Globus pallidus (tissue), 1 donor: ENCODE data around the gene TNFRSF12A.
A peak's percentile ranks its signal among the peaks of the same experiment; 100 is the strongest.
"Not testable (repeated sequence)": the region's sequence is repeated elsewhere in the genome, so short reads cannot be mapped to it uniquely, and the experiment has no call there.

Experiments used
- DNase-seq: peaks from one replicate; pipeline ENCODE4 v3.0.0-alpha.2; 2015; ENCODE audit warnings: low spot score

Gene TNFRSF12A

GRCh38 chr16:3049921-3050481, 29.8 kb downstream of the TNFRSF12A start:
- DNase-seq = no peak

DNA sequence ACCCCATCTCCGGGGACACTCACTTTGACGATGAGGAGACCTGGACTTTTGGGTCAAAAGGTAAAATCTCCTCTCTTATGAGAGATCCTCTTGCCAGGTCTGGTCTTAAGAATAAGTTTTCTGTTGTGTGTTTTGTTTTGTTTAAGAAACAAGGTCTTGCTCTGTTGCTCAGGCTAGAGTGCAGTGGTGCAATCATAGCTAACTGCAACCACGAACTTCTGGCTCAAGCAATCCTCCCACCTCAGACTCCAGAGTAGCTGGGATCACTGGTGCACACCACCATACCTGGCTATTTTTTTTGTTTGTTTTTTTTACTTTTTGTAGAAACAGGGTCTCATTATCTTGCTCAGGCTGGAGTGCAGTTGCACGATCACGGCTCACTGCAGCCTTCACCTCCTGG, 30.3 kb downstream of the TNFRSF12A start:
- no peak for DNase-seq

DNA sequence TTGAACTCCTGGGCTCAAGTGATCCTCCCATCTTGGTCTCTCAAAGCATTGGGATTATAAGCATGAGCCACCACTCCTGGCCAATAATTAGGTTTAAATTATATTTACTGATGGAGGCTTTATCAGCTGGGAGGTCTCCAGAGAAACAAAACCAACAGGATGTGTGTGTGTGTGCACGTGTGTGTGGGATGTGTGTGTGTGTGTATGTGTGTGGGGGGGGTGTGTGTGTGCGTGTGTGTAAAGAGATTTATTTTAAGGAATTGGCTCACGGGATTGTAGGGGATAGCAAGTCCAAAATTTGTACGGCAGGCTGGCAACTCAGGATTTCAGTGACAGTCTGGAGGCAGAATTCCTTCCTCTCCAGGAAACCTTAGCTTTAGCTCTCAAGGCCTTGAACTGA, 30.8 kb downstream of the TNFRSF12A start:
- DNase-seq = no peak

GRCh38 chr16:3051494-3051893, 31.3 kb downstream of the TNFRSF12A start:
- no peak for DNase-seq

GRCh38 chr16:3052571-3053329, 32.6 kb downstream of the TNFRSF12A start:
- DNase-seq = not testable (repeated sequence)

DNA sequence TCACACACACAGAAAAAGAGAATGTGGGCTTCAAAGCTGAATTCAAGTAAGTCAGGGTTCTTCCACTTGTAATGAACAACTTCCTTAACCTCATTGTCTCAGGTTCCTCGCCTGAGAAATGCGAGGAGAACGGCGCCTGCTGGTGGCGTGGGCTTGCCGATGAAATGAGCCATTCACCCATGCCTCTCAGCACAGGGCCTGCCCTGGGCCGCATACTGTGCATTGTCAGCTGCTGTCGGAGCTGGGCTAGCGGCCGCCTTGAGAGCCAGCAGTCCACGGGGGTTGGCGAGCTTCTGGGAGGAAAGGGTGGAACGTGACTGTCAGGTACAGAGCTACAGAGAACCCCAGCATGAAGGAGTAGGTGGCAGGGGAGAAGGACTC, 33.2 kb downstream of the TNFRSF12A start:
- not testable (repeated sequence) for DNase-seq

DNA sequence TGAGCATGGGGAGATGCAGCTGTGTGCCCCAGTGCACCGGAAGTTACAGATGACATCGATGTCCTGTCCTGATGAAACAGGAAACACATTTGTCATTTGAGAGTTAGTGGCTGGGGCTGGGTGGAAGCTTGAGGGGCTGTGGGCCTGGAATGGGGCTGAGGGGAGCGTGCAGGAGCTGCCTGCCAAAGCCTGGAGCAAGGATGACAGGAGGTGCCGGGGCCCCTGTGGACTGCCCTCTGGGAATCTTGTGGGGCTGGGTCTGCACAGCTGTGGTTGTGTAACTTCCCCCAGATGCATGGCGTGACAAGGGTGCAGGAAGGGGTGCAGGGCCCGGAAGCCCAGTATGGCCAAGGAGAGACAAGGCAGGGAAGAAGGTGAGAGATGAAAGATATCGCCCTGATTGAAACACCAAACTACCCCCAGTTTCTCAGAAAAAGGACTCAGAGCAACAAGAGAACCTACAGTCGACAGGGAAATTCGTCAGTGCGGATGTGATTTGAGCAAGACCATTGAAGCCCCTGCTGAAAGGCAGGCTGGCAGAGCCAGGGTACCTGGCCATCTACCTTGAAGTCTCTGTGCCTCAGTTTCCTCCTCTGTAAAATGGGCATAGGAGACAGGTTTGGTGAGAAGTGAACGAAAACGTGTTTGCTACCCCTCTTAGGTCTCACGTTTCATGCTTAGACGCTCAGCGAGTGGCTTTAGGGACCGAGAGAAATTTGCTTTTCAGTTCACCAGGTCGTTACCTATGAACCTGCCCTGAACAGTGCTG, 35.0 kb downstream of the TNFRSF12A start:
- DNase-seq = no peak

- peak; percentile 18 for DNase-seq
These were observed 35.6 kb downstream of the TNFRSF12A start for GRCh38 chr16:3055734-3056115.

- no peak for DNase-seq
These were observed 36.4 kb downstream of the TNFRSF12A start for GRCh38 chr16:3056336-3057180.

- no peak for DNase-seq
These were observed 37.3 kb downstream of the TNFRSF12A start for GRCh38 chr16:3057181-3058138.

GRCh38 chr16:3058139-3059030, 38.2 kb downstream of the TNFRSF12A start:
- peak; percentile 22 for DNase-seq

DNA sequence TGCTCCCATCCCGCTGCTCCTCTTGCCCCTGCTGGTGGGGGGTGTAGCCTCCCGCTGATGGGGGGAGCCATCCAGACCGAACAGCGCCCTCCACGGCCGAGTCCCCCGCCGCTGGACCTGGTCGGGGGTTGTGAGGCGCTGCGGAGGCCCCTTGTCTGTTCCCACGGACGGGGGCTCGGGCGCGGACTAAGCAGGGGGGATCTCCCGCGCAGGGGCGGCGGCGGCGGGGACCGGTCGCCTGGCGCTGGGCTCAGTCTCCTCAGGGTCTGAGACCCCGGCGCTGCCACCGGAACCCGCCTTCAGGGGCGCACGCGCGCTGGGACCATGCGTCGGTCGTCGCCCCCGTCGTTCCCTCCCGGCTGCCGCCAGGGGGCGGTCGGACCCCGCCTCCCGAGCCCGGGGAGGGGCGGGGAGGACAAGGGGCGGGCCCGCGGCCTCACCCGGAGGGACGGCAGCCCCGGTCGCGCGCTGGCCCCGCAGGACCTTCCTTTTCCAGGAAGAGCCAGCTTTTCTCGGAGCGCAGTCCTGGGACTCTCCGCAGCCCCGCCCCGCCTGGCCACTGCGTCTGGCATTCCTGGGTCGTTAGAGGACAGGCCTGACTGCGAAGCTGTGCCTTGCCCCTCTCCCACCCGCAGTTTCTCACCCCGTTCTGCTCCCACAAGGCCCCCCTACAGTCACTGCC, 39.0 kb downstream of the TNFRSF12A start:
- peak; percentile 71 for DNase-seq

DNA sequence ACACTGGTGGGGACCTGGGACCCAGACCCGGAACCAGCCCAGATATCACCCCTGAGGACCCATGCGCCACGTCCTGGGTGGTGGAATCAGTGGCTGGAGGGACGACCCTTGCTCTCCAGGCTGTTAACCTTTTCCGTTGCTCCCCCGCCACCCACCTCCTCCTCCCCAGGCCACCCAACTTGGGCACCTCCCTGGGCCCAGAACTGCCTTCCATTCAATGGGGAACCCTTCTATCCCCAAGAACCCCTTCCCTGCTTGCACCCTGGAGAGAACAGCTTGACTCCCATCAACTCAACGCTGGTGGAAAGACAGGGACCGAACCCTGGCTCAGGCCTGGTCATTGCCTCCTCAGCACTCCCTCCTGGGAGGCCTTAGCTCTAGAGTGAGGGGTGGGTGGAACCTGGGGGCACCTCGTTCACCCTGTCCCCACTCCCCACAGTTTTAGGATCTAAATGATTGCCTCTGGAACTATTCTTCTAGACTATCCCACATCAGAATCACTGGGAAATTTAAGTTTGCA, 39.6 kb downstream of the TNFRSF12A start:
- DNase-seq = no peak

DNA sequence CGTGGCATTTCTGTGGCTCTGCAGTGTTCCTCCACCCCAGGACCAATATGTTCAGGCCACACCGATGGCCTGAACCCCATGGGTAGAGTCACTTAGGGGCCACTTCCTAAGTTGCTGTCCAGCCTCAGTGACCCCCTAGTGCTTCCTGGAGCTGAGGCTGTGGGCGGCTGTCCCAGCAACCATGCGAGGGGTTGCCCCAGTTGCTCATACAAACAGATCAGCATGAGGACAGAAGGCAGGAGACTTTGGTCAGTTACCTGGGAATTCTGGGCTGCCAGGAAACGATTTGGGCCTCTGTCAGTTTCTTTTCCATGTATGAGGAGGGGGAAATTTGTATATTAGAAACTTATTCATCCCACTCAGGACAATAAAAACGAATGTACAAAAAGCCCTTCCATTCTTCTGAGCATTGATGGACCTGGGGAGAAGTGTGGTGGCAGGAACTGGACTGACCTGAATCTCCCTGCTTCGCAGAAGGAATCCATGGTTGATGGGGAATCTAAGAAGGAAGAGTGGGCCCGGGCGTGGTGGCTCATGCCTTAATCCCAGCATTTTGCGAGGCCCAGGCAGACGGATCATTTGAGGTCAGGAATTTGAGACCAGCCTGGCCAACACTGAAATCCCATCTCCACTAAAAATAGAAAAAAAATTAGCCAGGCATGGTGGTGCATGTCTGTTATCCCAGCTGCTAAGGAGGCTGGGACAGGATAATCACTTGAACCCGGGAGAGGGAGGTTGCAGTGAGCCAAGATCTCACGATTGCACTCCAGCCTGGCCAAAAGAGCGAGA, 40.4 kb downstream of the TNFRSF12A start:
- no peak for DNase-seq

GRCh38 chr16:3062553-3062952, 42.4 kb downstream of the TNFRSF12A start:
- DNase-seq = no peak

GRCh38 chr16:3063625-3064386, 43.6 kb downstream of the TNFRSF12A start:
- DNase-seq = no peak

- DNase-seq = no peak
These were observed 45.0 kb downstream of the TNFRSF12A start, which contains the start of gene IL32 for GRCh38 chr16:3065069-3065741. IL32 (plus strand) TSS chr16:3065640; CDS start chr16:3065812, 172 bp downstream.
